Measurements from ENCODE around the gene SLC24A3.

SLC24A3 gene

DNA sequence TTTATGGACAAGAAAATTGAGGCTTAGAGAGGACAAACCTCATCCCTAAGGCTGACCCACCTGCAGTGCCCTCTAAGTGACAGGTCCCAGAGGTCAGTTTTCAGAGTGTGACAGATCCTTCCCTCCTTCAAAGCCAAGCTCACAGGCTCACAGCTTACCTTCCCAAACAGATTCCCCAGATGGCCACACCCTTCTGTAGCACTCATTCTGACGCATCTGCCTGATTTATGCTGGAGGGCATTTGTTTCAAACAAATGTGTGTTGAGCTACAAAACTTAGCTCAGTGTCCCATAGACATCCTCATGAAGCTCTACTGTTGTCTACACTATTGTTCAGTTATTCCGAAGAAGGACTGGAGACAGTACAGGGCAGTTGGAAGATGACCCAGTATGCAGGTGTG, 485.0 kb downstream of the SLC24A3 start:
- H3K9me2 ChIP-seq (replicated peaks; ENCODE audit: low read depth, low read length) = no peaks in the 10 kb centered on the region
- H3K27me3 ChIP-seq (ENCODE audit: insufficient read depth, low read length, poor library complexity, severe bottlenecking) = no peaks in the 10 kb centered on the region
- H3F3A ChIP-seq (ENCODE audit: low read depth) = no peaks in the 10 kb centered on the region
- H3K79me2 ChIP-seq (ENCODE audit: insufficient read depth, low read length) = no peaks in the 10 kb centered on the region
- no peaks in the 10 kb centered on the region for H3K9me3 ChIP-seq (ENCODE audit: insufficient read depth, low read depth, low read length)
- no peak overlapping the region for H2AFZ ChIP-seq (ENCODE audit: low read length)
- no peak overlapping the region for H3K4me2 ChIP-seq (ENCODE audit: low read depth, low read length, poor library complexity, severe bottlenecking)
- H4K20me1 ChIP-seq (ENCODE audit: insufficient read depth, low read length, poor library complexity, severe bottlenecking) = no peaks in the 10 kb centered on the region
- H3K4me1 ChIP-seq (ENCODE audit: insufficient read depth, low read length, poor library complexity, severe bottlenecking) = peaks cover 13% of the 10 kb centered on the region
- no peak overlapping the region for H3K9ac ChIP-seq (ENCODE audit: low read depth, low read length, poor library complexity, severe bottlenecking)
- no peaks in the 10 kb centered on the region for H3K36me3 ChIP-seq (ENCODE audit: insufficient read depth, low read length)
- TF ChIP-seq, protein P1, sequence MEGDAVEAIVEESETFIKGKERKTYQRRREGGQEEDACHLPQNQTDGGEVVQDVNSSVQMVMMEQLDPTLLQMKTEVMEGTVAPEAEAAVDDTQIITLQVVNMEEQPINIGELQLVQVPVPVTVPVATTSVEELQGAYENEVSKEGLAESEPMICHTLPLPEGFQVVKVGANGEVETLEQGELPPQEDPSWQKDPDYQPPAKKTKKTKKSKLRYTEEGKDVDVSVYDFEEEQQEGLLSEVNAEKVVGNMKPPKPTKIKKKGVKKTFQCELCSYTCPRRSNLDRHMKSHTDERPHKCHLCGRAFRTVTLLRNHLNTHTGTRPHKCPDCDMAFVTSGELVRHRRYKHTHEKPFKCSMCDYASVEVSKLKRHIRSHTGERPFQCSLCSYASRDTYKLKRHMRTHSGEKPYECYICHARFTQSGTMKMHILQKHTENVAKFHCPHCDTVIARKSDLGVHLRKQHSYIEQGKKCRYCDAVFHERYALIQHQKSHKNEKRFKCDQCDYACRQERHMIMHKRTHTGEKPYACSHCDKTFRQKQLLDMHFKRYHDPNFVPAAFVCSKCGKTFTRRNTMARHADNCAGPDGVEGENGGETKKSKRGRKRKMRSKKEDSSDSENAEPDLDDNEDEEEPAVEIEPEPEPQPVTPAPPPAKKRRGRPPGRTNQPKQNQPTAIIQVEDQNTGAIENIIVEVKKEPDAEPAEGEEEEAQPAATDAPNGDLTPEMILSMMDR (conservative IDR thresholded peaks at IDR 0.05; ENCODE audit: low read length) = no peak
- TF ChIP-seq EZH2phosphoT487 (IDR thresholded peaks at IDR 0.05; ENCODE audit: borderline replicate concordance) = no peak
- H3K4me3 ChIP-seq (ENCODE audit: low read length, poor library complexity, severe bottlenecking) = no peak overlapping the region

DNA sequence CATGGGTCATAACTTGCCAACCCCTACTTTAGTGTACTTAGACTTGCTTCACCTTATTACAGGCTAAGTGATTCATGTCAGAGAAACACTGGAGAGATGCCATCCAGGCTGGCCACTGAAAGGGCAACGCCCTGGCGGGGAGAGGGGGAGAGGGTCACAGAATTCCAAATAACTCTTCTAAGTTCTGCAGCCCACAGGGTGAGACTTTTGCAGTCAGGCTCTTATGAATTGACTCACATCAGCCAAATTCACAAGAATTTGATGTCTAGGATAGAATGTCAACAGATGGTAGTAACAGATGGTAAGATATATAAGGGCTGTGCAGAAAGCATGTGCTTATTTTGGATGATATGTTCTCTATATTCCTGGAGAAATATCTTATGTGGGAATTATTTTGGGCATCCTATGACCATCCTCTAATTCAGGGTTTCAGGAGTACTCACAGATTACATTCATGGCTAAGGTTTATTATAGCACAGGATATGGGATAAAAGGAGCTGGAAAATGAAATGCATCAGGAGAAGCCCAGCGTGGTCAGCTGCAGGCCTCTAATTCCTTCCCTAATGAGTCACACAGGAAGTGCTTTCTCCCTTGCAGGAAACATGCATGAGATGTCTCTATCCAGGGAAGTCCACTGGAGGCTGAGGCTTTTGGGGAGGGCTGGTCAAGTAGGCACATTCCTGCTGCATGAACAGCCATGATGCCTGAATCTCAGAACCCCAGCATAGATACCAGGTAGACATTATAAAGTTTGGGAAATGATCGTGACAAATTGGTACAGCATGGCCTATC, 486.9 kb downstream of the SLC24A3 start:
- H3K9me2 ChIP-seq (replicated peaks; ENCODE audit: low read depth, low read length) = no peaks in the 10 kb centered on the region
- H2AFZ ChIP-seq (ENCODE audit: low read length) = no peak overlapping the region
- no peaks in the 10 kb centered on the region for H3K27me3 ChIP-seq (ENCODE audit: insufficient read depth, low read length, poor library complexity, severe bottlenecking)
- no peak overlapping the region for H3K4me3 ChIP-seq (ENCODE audit: low read length, poor library complexity, severe bottlenecking)
- no peak overlapping the region for H3K9ac ChIP-seq (ENCODE audit: low read depth, low read length, poor library complexity, severe bottlenecking)
- peaks cover 13% of the 10 kb centered on the region for H3K4me1 ChIP-seq (ENCODE audit: insufficient read depth, low read length, poor library complexity, severe bottlenecking)
- no peaks in the 10 kb centered on the region for H3K79me2 ChIP-seq (ENCODE audit: insufficient read depth, low read length)
- no peak overlapping the region for H3K4me2 ChIP-seq (ENCODE audit: low read depth, low read length, poor library complexity, severe bottlenecking)
- no peaks in the 10 kb centered on the region for H3K9me3 ChIP-seq (ENCODE audit: insufficient read depth, low read depth, low read length)
- TF ChIP-seq, protein P1 (conservative IDR thresholded peaks at IDR 0.05; ENCODE audit: low read length) = no peak
- TF ChIP-seq EZH2phosphoT487 (IDR thresholded peaks at IDR 0.05; ENCODE audit: borderline replicate concordance) = no peak
- no peaks in the 10 kb centered on the region for H3K36me3 ChIP-seq (ENCODE audit: insufficient read depth, low read length)
- H4K20me1 ChIP-seq (ENCODE audit: insufficient read depth, low read length, poor library complexity, severe bottlenecking) = no peaks in the 10 kb centered on the region
- H3F3A ChIP-seq (ENCODE audit: low read depth) = no peaks in the 10 kb centered on the region

DNA sequence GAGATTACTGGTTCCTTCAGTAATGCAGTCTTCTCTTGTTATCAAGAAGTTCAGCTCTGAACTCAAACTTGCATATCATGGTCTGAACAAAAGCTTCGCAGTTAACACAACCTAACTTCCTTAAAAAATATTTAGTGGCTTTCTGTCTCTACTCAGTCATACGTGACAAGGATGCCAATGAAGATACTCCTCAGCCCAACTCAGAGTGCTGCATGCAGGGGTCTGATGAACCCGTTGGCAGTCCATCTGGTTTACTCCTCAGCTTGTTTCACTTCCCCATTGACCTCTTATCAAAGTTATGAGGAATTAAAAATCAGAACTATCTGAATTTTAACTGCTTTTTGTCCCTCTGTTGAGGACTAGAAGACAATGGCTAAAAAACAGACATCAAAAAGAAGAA, 489.0 kb downstream of the SLC24A3 start:
- no peaks in the 10 kb centered on the region for H3K9me2 ChIP-seq (replicated peaks; ENCODE audit: low read depth, low read length)
- H3K36me3 ChIP-seq (ENCODE audit: insufficient read depth, low read length) = no peaks in the 10 kb centered on the region
- H3K9ac ChIP-seq (ENCODE audit: low read depth, low read length, poor library complexity, severe bottlenecking) = no peak overlapping the region
- H3K4me1 ChIP-seq (ENCODE audit: insufficient read depth, low read length, poor library complexity, severe bottlenecking) = no peaks in the 10 kb centered on the region
- H2AFZ ChIP-seq (ENCODE audit: low read length) = no peak overlapping the region
- no peaks in the 10 kb centered on the region for H3K9me3 ChIP-seq (ENCODE audit: insufficient read depth, low read depth, low read length)
- H3K4me3 ChIP-seq (ENCODE audit: low read length, poor library complexity, severe bottlenecking) = no peak overlapping the region
- no peak overlapping the region for H3K4me2 ChIP-seq (ENCODE audit: low read depth, low read length, poor library complexity, severe bottlenecking)
- TF ChIP-seq, protein P1 (conservative IDR thresholded peaks at IDR 0.05; ENCODE audit: low read length) = no peak
- no peak for TF ChIP-seq EZH2phosphoT487 (IDR thresholded peaks at IDR 0.05; ENCODE audit: borderline replicate concordance)
- no peaks in the 10 kb centered on the region for H4K20me1 ChIP-seq (ENCODE audit: insufficient read depth, low read length, poor library complexity, severe bottlenecking)
- H3K27me3 ChIP-seq (ENCODE audit: insufficient read depth, low read length, poor library complexity, severe bottlenecking) = no peaks in the 10 kb centered on the region
- H3K79me2 ChIP-seq (ENCODE audit: insufficient read depth, low read length) = no peaks in the 10 kb centered on the region
- H3F3A ChIP-seq (ENCODE audit: low read depth) = no peaks in the 10 kb centered on the region
